OCI-M2 (cell line): ENCODE measurements around the gene PTPRZ1.
A peak's percentile ranks its signal among the peaks of the same experiment; 100 is the strongest.

Experiments used
- DNase-seq: peaks from one replicate; lab custom pipeline; 2025; ENCODE audit not compliant: unreplicated experiment; lab: John Stamatoyannopoulos, UW

The PTPRZ1 gene

DNA sequence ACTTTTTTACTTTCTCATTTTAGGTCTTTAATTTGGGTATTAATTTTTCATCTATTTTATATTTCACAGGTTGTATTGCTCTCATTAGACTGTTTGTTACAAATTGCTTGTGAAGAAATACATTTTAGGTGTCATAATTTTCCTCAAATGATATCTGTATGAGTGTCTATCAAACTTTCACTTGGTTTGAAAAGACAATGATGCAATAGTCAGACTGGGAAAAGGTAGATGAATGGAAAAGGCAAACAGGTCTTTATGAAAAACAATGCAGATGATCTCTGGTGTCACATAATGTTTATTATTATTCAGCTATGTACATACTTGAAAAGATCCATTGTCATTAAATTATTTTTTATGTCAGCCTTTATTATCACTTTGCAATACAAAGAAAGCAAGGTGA, 80.2 kb downstream of the PTPRZ1 start:
- no peak for DNase-seq

GRCh38 chr7:121953601-121954000, 80.6 kb downstream of the PTPRZ1 start:
- DNase-seq: no peak

DNA sequence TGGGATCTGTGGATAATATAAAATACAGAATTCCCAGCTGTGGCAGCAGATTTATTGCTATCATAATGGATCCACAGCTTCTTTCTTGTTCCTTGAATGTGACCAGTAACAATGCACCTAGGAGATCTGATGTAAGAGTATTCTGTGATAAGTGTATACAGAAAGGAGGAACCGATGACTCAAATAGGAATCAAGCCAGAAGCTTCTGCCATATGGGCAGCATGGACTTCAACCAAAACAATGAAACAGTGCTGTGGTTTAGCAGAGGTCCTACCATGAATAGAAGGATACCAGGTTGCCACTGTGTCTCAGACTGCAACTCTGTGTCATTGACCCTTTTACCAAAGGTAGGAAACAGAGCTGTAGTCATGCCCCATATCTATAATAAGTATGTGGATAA, 81.8 kb downstream of the PTPRZ1 start:
- DNase-seq: no peak

- DNase-seq: no peak
Measured at GRCh38 chr7:121957626-121958025, 84.7 kb downstream of the PTPRZ1 start.

DNA sequence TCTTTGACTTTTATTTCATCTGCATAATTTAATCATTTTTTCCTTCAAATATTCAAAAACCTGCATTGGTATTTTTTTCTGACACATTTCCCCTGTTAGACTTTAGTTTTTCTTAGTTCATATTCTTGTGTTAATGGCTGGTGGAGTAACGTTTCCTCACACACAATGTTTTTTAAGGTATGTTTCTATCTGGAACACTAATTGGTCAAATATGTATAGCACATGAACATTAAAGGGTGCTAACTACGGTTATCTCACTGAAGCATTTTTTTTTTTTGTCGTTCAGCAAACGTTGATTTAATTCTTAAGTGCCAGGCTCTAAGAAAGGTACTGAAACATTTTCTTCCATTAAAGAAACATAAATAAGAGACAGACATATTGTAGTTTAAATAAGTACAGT, 87.7 kb downstream of the PTPRZ1 start:
- no peak for DNase-seq

GRCh38 chr7:121961089-121961867, 88.3 kb downstream of the PTPRZ1 start:
- no peak for DNase-seq

DNA sequence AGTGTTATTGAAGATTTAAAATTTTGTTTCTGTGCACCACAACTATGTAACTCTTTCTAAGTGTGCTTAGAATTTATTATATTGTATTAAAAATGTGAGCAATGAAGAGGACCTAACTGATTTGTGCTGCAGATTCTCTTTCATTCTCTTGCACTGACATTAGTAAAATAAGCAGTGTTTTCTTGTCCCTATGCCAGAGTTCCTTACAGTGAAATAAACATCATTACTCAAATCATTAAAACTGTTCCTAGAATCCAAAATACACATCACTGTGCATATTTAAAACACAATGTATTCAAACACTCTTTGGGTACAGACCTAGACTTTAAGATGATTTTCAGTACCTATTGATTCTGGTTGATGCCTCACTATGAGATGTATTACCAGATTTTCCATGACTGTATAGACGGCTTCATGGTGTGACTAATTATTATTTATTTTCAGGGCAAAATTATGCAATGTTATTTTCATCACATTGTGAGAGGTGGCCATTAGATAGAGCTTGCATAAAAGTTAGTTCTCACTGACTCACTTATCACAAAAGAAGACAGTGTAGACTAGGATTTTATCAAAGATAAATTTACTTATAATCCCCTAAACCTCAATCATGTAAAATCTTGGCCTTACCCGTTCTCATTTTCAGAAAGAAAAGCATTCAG, 93.4 kb downstream of the PTPRZ1 start:
- no peak for DNase-seq

DNA sequence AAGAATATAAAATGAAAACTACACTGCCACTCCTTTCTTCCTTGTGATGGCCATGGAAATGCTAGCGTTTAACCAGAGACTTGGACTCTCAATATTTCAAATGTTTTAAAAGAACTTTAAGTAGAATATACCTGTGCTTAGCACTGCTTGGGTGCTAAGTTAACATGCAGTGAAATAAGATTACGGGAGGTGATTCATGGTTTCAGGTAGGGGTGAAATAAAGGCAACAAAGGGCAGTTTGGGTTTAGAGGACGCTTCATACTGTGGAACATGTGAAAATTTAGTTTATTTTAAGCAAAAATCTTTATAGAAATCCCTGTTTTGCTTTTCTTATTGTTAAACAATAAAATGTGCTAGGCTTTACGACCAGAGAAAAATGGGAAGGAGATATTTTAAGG, 94.0 kb downstream of the PTPRZ1 start:
- no peak for DNase-seq

- DNase-seq: no peak
Measured at GRCh38 chr7:121985476-121986030, 112.6 kb downstream of the PTPRZ1 start.

DNA sequence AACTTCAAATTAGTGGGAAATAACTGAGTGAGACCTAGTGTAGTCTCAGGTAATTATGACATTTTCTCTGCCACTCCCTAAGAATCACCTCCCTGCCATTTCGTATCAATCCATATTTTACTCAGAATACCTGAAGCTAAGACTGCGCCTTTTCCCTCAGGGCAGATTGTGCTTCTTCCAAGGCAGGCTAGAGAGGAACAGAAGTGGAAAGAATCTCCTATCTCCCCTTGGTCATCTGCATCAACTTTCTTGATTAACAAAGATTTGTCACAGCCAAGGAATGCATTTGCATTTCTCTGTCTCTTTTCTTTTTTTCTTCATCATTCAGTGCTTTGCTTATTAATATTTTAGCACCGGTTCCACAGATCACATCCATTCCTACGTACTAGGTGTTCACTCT, 119.1 kb downstream of the PTPRZ1 start:
- DNase-seq: no peak

GRCh38 chr7:121994625-121995410, 121.9 kb downstream of the PTPRZ1 start:
- DNase-seq: peak; percentile 65

DNA sequence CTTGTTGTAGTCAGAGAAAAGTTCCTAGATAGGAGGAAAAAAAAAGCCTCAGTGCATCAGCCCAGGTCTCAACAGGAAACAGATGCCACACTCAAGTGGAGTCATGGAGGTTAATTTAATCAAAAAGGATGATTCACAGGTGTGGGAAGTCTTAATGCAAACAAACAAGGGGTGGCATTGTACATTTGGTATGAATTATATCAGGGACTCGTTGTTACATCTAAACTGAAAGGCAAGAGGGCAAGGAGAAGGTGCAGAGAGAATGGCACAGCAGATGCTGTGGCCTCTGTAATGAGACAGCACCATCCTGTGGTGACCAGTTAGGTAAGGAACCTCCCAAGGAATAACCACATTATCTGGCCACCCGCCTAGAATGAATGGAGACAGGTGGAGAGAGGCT, 133.7 kb downstream of the PTPRZ1 start:
- DNase-seq: no peak

DNA sequence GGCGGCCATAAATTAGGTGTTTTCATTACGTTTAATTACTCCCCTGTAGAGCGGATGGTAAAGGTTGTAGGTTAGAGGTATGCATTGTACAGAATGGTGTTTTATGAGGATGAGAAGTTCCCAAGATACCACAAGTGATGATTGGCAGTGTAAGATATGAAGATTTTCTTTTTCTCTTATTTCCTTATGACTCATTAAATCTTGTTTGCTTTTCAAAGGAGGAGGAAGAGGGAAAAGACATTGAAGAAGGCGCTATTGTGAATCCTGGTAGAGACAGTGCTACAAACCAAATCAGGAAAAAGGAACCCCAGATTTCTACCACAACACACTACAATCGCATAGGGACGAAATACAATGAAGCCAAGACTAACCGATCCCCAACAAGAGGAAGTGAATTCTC, 137.2 kb downstream of the PTPRZ1 start:
- DNase-seq: no peak

- DNase-seq: no peak
Measured at GRCh38 chr7:122013065-122013464, 140.1 kb downstream of the PTPRZ1 start.

- no peak for DNase-seq
Measured at GRCh38 chr7:122013630-122014029, 140.7 kb downstream of the PTPRZ1 start.

DNA sequence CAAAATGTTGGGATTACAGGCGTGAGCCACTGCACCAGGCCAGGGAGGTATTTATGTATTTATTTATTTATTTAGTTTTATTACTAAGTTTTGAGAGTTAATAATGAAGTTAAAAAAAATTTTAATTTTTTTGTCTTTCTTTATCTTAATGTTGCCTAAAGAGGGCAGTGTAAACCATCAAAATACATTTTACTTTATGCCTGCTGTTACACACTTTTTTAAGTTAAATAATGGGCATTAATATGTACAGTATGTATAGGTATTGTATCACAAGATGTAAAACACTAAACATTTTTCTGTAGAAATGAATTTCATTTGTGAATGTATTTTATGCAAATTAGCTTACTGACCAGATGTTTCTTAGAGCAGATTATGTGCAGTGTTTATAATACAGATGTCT, 141.7 kb downstream of the PTPRZ1 start:
- no peak for DNase-seq

DNA sequence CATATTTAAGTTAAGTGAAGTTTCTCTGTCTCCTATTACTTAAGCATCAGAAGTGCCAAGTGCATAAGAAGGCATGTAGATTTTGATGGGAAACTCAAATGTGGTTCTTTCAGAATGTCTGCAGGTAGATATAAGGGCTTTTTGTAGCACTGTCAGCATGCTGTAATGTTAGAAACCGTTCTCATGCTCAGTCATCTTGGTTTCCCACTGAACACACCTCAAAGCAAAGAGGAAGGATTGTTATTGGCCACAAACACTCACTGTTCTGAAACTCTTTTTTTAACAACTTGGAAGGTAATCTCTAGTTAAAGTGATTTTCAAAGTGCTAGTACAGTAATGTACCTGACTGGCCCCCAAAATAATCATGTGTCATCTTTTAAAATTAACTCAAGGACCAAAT, 145.1 kb downstream of the PTPRZ1 start:
- no peak for DNase-seq

DNA sequence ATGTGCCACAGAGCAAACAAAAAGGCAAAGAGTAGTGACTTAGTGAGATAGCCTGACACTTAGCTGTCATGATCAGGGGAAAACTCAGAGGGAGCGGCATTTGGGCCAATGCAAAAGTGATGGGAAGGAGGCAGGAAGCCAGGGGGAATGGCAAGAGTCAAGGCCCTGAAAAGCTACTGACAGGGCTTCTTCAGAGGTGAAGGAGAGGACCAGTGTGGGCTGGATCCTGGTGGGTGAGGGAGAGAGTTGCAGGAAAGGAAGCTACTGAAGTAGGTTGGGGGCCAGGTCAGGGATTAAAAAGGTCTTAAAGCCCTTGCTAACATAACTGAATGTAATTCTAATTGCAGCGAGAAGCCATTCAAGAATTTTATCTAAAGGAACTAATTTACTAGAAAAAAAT, 154.1 kb downstream of the PTPRZ1 start:
- DNase-seq: no peak

DNA sequence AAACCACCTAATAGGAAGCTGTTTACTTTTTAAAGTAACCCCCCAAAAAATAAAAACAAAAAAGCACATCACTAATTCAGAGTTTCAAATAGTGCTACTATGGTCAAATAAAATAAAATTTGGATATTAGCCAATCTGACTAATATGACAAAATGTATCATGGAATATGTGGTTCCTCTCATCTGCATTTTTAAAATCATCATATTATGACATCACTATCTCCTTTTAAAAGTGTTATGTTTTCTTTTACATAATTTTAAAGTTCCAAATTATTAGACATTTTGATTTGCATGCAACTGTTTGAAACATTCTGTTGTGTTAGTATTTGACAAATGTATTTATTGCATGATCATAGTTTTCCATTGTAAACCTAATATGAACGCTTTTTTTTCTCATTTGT, 160.7 kb downstream of the PTPRZ1 start:
- no peak for DNase-seq

GRCh38 chr7:122035876-122036275, 162.9 kb downstream of the PTPRZ1 start:
- no peak for DNase-seq

GRCh38 chr7:122038134-122038533, 165.2 kb downstream of the PTPRZ1 start:
- no peak for DNase-seq

DNA sequence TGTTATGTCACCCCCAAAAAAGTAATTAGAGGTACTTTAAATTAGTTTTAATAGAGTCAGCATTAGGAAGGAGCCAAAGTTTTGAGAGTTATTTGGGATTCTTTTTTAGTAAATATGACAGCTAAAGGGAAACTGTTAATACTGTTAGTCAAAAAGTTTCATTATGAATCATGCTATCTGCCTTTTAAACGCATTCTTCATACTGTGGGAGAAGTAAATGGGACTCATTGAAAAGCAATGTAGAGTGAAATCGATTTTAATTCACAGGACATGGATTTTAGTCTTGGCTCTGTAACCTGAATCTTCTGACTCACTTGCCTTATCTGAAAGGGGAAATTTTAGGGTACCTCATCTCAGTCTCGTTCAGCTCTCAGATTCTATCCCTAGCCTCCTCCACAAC, 165.9 kb downstream of the PTPRZ1 start:
- no peak for DNase-seq
